ENCODE data around the gene LAPTM5.

LAPTM5 gene

DNA sequence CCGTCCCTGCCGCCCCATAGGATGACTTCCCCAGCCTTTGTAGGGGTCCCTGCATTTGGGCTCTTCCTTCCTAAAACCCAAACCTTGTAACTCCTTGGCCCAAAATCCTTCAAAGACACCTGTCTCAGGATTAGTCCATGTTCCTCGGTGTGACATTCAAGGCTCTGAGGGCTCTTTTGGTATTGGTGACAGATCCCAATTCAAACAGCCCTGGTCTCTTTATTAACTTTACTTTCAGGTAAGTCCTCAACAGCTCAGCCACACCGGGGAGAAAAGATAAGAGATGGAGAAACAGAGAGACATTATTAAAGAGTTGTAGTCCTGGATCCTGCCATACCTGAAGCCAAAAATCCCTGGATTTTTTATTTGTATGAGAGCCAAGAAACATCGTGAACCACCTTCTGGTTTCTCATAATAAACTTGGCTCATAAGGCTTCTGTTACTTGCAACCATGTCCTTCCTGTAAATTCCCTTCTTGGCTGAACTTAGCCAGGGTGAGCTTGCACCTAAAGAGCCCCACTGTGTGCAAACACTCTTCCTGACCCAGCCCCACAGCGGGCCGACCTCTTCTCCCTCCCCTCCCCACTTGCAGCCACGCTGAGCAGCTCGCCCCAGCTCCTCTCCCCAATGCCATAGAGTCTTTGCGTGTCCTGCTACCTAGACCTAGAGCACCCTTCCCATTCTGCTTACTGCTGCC lies 26.3 kb downstream of the LAPTM5 start:
- DNase-seq (ENCODE audit: low read depth, low spot score), result no peak

GRCh38 chr1:30730346-30731108 lies 27.0 kb downstream of the LAPTM5 start:
- no peak for DNase-seq (ENCODE audit: low read depth, low spot score)

GRCh38 chr1:30729901-30730300 lies 27.7 kb downstream of the LAPTM5 start:
- DNase-seq (ENCODE audit: low read depth, low spot score), result no peak

DNA sequence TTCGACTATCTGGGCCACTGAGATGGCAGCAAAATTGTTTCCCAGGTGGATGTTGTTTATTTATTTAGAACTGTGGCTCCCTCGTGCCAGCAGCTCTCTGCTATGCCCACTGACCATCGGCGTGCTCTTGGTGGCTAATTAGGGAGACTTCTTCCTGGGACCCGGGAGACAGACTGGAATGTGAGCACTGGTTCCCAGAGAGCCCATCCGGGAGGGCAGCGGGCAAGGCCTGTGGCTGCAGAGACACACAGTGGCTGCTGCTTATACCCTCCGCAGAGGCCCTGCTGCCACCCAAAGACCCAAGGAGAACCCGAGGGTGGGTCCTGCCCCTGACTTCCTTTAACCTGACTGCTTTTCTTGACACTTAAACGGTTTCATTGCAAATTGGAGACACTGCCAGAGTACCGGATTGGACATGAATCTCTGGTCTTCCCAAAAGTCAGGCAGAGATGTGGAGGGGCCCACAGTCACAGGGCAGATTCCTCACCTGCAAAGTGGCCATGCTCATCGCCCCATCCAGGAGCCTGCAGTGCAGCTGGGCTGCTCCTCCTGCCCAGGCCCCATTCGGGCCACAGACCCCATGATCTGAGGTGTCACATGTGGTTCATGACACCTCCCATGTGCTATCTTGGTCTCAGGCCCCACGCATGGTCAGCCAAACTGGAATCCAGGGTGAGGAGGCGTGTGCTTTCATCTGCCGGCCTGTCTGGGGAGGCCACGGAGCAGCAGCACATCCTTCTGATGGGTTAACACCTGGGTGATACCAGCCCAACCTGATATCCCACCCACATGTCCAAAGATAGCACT lies 28.5 kb downstream of the LAPTM5 start:
- no peak for DNase-seq (ENCODE audit: low read depth, low spot score)

GRCh38 chr1:30728340-30728739 lies 29.2 kb downstream of the LAPTM5 start:
- DNase-seq (ENCODE audit: low read depth, low spot score), result no peak

DNA sequence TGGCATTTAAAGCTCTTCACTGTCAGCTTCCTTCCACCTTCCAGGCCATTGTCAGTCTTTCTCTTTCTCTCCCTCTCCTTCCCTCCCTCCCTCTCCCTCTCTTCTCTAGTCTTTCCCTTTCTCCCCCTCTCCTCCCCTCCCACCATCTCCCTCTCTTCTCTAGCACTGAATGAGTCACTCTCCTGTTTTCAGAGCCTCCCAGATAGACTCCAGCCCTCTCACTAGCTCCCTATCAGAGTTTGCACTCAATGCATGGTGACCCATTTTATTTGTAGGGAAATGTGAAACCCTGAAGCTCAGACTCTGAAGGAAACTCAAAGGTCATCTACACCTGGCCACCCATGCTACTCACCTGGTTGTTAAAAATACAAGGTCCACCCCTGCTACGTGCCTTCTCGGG lies 29.8 kb downstream of the LAPTM5 start:
- DNase-seq (ENCODE audit: low read depth, low spot score), result no peak

DNA sequence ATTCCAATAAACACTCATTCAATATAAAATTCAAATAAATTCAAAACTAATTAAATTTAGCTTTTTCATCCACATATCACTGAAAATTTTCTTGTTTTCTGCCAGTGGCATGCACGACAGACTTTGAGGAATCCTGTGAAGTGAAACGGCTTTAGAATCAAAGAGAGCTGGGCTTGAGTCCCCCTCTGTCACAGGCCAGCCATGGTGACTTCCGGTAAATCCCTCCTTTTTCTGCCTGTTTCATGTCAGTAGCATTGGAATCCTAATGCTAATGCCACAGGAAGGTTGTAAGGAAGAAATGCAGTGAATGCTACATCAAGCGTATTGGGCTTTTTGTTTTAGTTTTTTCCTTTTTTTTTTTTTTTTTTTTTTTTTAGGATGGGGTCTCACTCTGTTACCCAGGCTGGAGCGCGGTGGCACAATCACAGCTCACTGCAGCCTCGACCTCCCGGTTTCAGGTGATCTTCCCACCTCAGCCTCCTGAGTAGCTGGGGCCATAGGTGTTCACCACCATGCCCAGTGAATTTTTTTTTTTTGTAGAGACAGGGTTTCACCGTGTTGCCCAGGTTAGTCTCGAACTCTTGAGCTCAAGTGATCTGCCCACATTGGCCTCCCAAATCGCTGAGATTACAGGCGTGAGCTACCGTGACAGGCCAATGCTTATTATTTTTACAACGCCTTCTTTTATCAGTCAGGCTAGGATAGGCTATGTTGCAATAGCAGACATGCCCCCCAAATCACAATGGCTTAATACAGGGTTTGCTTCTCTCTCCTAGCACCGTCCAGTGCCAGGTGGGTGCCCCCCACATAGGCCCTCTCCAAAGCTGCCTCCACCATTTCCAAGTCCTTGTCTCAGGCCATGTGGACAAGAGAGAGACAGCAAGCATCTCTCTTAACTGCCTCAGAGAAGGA lies 30.5 kb downstream of the LAPTM5 start:
- DNase-seq (ENCODE audit: low read depth, low spot score), result no peak

DNA sequence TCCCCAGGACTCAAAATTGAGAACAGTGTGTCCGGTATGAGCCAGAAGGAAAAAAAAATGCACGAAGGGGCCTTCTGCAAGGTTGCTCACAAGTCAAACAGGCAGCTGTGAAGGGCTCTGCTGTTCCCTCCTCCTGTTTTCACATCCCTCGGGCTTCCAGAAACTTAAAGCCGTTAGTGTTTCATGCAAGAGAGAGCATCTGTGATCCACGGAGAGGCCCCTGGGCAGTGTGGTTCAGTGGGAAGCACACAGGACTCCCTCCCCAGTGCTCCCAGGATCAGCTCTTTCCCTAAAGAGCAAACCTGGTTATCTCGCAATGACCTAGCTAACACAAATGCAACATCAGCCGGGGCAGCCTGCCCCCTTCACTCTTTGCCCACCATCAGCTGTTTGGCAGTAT lies 31.3 kb downstream of the LAPTM5 start:
- DNase-seq (ENCODE audit: low read depth, low spot score), result no peak

- DNase-seq (ENCODE audit: low read depth, low spot score), result no peak
These were observed 32.0 kb downstream of the LAPTM5 start for GRCh38 chr1:30725450-30726095.

- DNase-seq (ENCODE audit: low read depth, low spot score), result no peak
These were observed 32.7 kb downstream of the LAPTM5 start for GRCh38 chr1:30724655-30725421.

DNA sequence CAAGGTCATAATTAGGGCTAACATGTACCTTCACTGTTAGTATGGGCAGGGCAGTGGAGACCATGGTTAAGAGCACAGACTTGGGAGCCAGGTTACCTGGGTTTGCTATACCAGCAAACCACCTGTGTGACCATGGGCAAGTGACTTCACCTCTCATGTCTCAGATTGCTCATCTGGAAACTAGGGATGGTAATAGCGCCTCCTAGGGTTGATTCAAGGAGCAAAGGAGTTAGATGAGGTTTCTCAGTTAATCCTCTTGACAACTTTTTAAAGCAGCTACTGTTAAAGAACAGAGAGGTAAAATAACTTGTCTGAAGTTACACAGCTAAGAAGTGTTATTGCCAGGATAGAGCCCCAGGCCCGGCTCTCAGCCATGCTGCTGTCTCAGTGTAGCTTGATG lies 33.4 kb downstream of the LAPTM5 start:
- no peak for DNase-seq (ENCODE audit: low read depth, low spot score)

DNA sequence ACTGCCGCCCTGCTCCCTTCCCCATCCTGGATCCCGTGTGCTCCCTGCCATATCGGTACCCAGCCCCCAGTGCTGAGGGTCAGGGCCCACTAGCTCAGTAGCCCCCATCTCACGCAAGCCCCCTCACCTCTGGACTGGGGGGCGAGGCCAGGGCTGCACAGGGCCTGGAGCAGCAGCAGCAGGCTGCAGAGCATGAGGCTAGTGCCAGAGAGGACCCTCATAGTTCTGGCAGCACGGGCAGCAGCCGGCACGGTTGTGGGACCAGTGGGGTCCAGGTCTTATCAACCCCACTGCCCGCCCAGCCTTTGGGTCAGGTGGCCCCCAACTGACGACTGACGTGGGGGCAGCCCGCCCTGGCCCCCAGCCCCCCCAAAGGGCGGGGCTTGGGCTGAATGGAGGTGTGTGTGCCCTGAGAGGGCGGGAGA lies 34.2 kb downstream of the LAPTM5 start, which contains the start of gene MATN1:
MATN1 (minus strand) TSS at position 255 of the 425 bp plus-strand sequence; CDS start at position 221, 34 bp downstream.
- no peak for DNase-seq (ENCODE audit: low read depth, low spot score)

- DNase-seq (ENCODE audit: low read depth, low spot score), result no peak
These were observed 35.6 kb downstream of the LAPTM5 start for GRCh38 chr1:30721812-30722537.

GRCh38 chr1:30721341-30721793 lies 36.2 kb downstream of the LAPTM5 start:
- DNase-seq (ENCODE audit: low read depth, low spot score), result no peak

DNA sequence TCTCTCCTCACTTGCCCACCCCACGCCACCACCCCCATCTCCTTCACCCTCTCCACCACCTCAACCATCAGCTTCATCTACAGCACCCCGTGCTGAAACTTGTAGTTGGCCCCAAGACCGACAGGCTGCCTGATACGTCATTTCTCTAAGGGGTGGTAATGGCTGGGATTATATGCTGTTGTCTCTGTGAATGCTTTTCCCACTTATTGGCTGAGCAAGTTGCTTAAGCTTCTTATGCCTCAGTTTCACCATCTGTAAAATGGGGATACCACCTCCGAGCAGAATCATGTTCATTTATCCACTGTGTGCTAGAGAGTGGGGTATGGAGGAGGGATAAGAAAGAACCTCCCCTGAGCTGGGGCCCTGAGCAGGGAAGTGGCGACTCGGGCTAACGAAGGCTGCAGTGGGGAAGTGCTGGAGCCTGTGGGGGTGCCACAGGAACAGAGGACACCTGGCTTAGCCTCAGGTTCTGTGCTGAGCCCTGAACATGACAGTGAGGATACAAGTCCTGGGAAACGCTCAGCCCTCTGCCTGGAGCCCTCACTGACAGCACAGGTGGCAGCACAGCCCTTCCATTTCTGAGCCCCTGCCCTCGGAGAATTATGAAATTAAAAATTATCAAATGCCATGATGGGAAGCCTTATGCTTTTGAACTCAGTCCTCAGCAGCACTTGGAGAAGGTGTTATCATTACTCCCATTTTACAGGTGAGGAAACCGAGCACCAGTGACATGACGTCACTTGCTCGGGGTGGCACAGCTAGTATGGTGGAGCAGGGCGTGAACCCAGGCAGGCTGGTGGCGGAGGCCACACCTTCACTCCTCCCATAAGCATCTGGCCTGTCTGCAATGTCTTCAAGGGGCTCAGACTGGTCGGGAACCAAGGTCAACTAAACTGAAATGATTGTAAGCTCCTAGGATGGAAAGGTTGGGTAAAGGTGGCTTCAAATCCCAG lies 37.0 kb downstream of the LAPTM5 start:
- DNase-seq (ENCODE audit: low read depth, low spot score), result no peak

GRCh38 chr1:30719406-30720270 lies 37.9 kb downstream of the LAPTM5 start:
- no peak for DNase-seq (ENCODE audit: low read depth, low spot score)
